CD14-positive monocyte (primary cell): ENCODE measurements around the gene IFFO2. TPM values are rescaled to one million over a fixed set of nuclear protein-coding genes. Genes with fewer than 3 reads are reported as not detected.

Source experiments
- DNase-seq, 3 donors: peaks; one replicate each; pipeline ENCODE4 v3.0.0-alpha.2; 2011 to 2022
- H2AFZ ChIP-seq: 2 replicates; pipeline ENCODE4 v1.6.0; 2012; ENCODE audit warnings: mild to moderate bottlenecking, low read depth, low read length, inconsistent platforms; ENCODE audit not compliant: insufficient read depth, poor library complexity, severe bottlenecking
- H3K27ac ChIP-seq, 2 donors: 1 replicate in 1 of 2; 2 replicates in 1 of 2; pipeline ENCODE4 v1.5.1; 2012 to 2013; ENCODE audit warnings: low read length in 2 of 2, control low read depth in 1 of 2, inconsistent platforms in 1 of 2, low read depth in 1 of 2, mild to moderate bottlenecking in 1 of 2
- H3K27me3 ChIP-seq, 2 donors: one replicate each; pipeline versions ENCODE4 v1.6.0 to v1.6.1; 2011 to 2013; ENCODE audit warnings: low read length in 2 of 2; ENCODE audit not compliant: control insufficient read depth in 2 of 2, insufficient read depth in 2 of 2
- H3K36me3 ChIP-seq, 2 donors: replicated peaks in 1 of 2; 1 replicate in 1 of 2; 2 replicates in 1 of 2; pipeline versions ENCODE4 v1.5.1 to v1.6.1; 2012 to 2013; ENCODE audit warnings: low read length in 2 of 2, control low read depth in 1 of 2, inconsistent platforms in 1 of 2, mild to moderate bottlenecking in 1 of 2; ENCODE audit not compliant: insufficient read depth in 2 of 2, control insufficient read depth in 1 of 2
- H3K4me1 ChIP-seq, 2 donors: 1 replicate in 1 of 2; 2 replicates in 1 of 2; pipeline versions ENCODE4 v1.5.1 to v1.6.1; 2012 to 2013; ENCODE audit warnings: low read length in 2 of 2, control low read depth in 1 of 2, inconsistent platforms in 1 of 2, mild to moderate bottlenecking in 1 of 2, moderate library complexity in 1 of 2; ENCODE audit not compliant: insufficient read depth in 2 of 2, control insufficient read depth in 1 of 2
- H3K4me2 ChIP-seq: replicated peaks from 2 replicates; pipeline ENCODE3; 2012; ENCODE audit warnings: low read length, moderate library complexity, mild to moderate bottlenecking; ENCODE audit not compliant: poor library complexity, severe bottlenecking; ENCODE audit errors: extremely low read depth
- H3K4me3 ChIP-seq, 3 experiments: fragments of 200-600 bp in 1 of 3; sonication (generic) in 1 of 3; replicated peaks in 1 of 3; 1 replicate in 2 of 3; 2 replicates in 1 of 3; pipeline ENCODE4 v1.5.1; 2011 to 2013; ENCODE audit warnings: low read length in 3 of 3, mild to moderate bottlenecking in 3 of 3, control low read depth in 2 of 3, low read depth in 2 of 3, inconsistent platforms in 1 of 3, moderate library complexity in 1 of 3
- H3K79me2 ChIP-seq: 2 replicates; pipeline ENCODE4 v1.6.0; 2012; ENCODE audit warnings: mild to moderate bottlenecking, control low read depth, inconsistent platforms, low read length, moderate library complexity; ENCODE audit not compliant: insufficient read depth
- H3K9ac ChIP-seq: 2 replicates; pipeline ENCODE4 v1.6.0; 2017; ENCODE audit warnings: low read length, mild to moderate bottlenecking; ENCODE audit not compliant: insufficient read depth, poor library complexity, severe bottlenecking
- H3K9me3 ChIP-seq, 2 donors: replicated peaks in 1 of 2; 1 replicate in 1 of 2; 2 replicates in 1 of 2; pipeline versions ENCODE4 v1.5.1 to v1.6.1; 2012 to 2013; ENCODE audit warnings: low read length in 2 of 2, control low read depth in 1 of 2; ENCODE audit not compliant: control insufficient read depth in 1 of 2, insufficient read depth in 1 of 2
- H4K20me1 ChIP-seq: 2 replicates; pipeline ENCODE4 v1.6.0; 2012; ENCODE audit warnings: mild to moderate bottlenecking, low read length, control low read depth, moderate library complexity; ENCODE audit not compliant: insufficient read depth
- H3K27ac Mint-ChIP-seq, 7 donors: one replicate each; pipeline ENCODE4 v1.8.0; 2020; ENCODE audit warnings: mild to moderate bottlenecking in 7 of 7, mixed read lengths in 7 of 7, moderate library complexity in 6 of 7, inconsistent platforms in 2 of 7
- H3K27me3 Mint-ChIP-seq, 3 donors: one replicate each; pipeline ENCODE4 v1.8.0; 2021 to 2022; ENCODE audit warnings: low read depth in 3 of 3, mild to moderate bottlenecking in 3 of 3, mixed read lengths in 3 of 3, moderate library complexity in 3 of 3, inconsistent platforms in 1 of 3
- H3K36me3 Mint-ChIP-seq, 2 donors: one replicate each; pipeline ENCODE4 v1.8.0; 2020; ENCODE audit warnings: mixed read lengths in 2 of 2, inconsistent platforms in 1 of 2, mild to moderate bottlenecking in 1 of 2
- H3K4me1 Mint-ChIP-seq: one replicate; pipeline ENCODE4 v1.8.0; 2020; ENCODE audit warnings: mild to moderate bottlenecking, mixed read lengths
- H3K4me3 Mint-ChIP-seq, 2 donors: one replicate each; pipeline ENCODE4 v1.8.0; 2020; ENCODE audit warnings: mild to moderate bottlenecking in 2 of 2, mixed read lengths in 2 of 2, moderate library complexity in 1 of 2
- H3K9me3 Mint-ChIP-seq, 7 donors: one replicate each; pipeline ENCODE4 v1.8.0; 2020 to 2022; ENCODE audit warnings: mixed read lengths in 7 of 7, mild to moderate bottlenecking in 6 of 7, moderate library complexity in 6 of 7, inconsistent platforms in 2 of 7
- WGBS: methylation state at CpG from one replicate; pipeline ENCODE4 v1.1.5; 2013; ENCODE audit warnings: missing lambda C conversion rate; ENCODE audit not compliant: insufficient coverage; 5-methylcytosine and 5-hydroxymethylcytosine counted together
- intact Hi-C, 2 donors: fragments of 100-400 bp; cut with micrococcal nuclease; formaldehyde crosslinking; loops; one replicate each; pipeline versions ENCODE4 v1.15.0 to v1.15.1; 2023
- polyA plus RNA-seq, 3 donors: library from polyadenylated mRNA; depleted of rRNA in 1 of 3; unstranded in 2 of 3; stranded (reverse) in 1 of 3; fragments of 300-500 nt in 2 of 3; fragments of >200 nt in 1 of 3; fragmentation: Illumina TruSeq in 2 of 3; gene quantifications; 1 replicate in 2 of 3; 2 replicates in 1 of 3; pipeline ENCODE4 v1.2.3, GENCODE V29; 2012 to 2021
- TF ChIP-seq, protein P1 (sequence below): fragments of 200-600 bp; IDR thresholded peaks from one replicate; pipeline ENCODE4 v1.8.0; 2022; ENCODE audit warnings: antibody characterized with exemption, mild to moderate bottlenecking

IFFO2 gene
- polyA plus RNA-seq, 3 donors, result 0.78 to 17.5 (median 0.94) TPM

DNA sequence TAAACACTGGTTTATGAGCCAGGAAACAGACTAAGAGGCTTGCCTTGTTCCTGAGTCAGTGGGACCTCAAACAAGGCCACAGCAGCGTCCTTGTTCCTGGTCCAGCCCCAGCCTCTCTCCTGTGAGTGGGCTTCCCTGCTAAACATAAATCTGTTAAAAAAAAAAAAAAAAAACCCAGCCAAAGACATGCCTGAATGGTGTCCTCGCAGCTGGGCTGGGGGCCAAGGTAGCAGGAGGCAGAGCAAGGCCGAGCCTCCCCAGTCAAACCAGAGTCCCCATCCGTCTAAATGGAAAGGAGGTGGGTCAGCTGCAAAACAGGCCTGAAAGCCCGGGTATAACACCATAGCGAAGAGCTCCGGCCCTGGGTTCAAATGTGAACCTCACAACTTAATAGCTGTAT is 18.1 kb upstream of the IFFO2 start:
- H3K27me3 Mint-ChIP-seq, result peaks cover 0 to 10% (median 8%) of the 10 kb centered on the region in 3 donors
- TF ChIP-seq, protein P1, sequence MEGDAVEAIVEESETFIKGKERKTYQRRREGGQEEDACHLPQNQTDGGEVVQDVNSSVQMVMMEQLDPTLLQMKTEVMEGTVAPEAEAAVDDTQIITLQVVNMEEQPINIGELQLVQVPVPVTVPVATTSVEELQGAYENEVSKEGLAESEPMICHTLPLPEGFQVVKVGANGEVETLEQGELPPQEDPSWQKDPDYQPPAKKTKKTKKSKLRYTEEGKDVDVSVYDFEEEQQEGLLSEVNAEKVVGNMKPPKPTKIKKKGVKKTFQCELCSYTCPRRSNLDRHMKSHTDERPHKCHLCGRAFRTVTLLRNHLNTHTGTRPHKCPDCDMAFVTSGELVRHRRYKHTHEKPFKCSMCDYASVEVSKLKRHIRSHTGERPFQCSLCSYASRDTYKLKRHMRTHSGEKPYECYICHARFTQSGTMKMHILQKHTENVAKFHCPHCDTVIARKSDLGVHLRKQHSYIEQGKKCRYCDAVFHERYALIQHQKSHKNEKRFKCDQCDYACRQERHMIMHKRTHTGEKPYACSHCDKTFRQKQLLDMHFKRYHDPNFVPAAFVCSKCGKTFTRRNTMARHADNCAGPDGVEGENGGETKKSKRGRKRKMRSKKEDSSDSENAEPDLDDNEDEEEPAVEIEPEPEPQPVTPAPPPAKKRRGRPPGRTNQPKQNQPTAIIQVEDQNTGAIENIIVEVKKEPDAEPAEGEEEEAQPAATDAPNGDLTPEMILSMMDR, result no peak
- WGBS, result 91% methylated on average over 4 of the region's 7 CpGs
- H2AFZ ChIP-seq, result no peak overlapping the region
- H3K27me3 ChIP-seq, result peaks cover 0 to 3% of the 10 kb centered on the region in 2 donors
- H3K36me3 ChIP-seq, result no peaks in the 10 kb centered on the region
- no peak overlapping the region for H3K27ac ChIP-seq
- peaks cover 9 to 13% of the 10 kb centered on the region in 2 donors for H3K4me1 ChIP-seq
- no peak overlapping the region for H3K4me2 ChIP-seq
- intact Hi-C loops, result no loop called here
- no peak overlapping the region for H3K4me3 Mint-ChIP-seq
- H3K27ac Mint-ChIP-seq, result no peak overlapping the region
- H4K20me1 ChIP-seq, result no peaks in the 10 kb centered on the region
- DNase-seq, result no peak
- H3K9ac ChIP-seq, result no peak overlapping the region
- peaks cover 15% of the 10 kb centered on the region for H3K4me1 Mint-ChIP-seq
- H3K79me2 ChIP-seq, result no peaks in the 10 kb centered on the region
- no peak overlapping the region for H3K4me3 ChIP-seq
- peaks cover under 1 to 5% (median 3%) of the 10 kb centered on the region in 7 donors for H3K9me3 Mint-ChIP-seq
- H3K36me3 Mint-ChIP-seq, result no peaks in the 10 kb centered on the region
- H3K9me3 ChIP-seq, result peaks cover under 1% of the 10 kb centered on the region in 2 donors

- H3K36me3 Mint-ChIP-seq, result no peaks in the 10 kb centered on the region
- Histone ChIP-seq H3K27ac (no peak overlapping the region), H3K9ac (no peak overlapping the region), H3K36me3 (no peaks in the 10 kb centered on the region), H2AFZ (no peak overlapping the region), H3K4me3 (no peak overlapping the region), H3K27me3 (peaks cover 0 to 3% of the 10 kb centered on the region in 2 donors), H3K79me2 (no peaks in the 10 kb centered on the region), H3K9me3 (no peaks in the 10 kb centered on the region), H3K4me1 (peaks cover 9 to 13% of the 10 kb centered on the region in 2 donors), H3K4me2 (no peak overlapping the region), H4K20me1 (no peaks in the 10 kb centered on the region)
- peaks cover 2 to 10% (median 6%) of the 10 kb centered on the region in 3 donors for H3K27me3 Mint-ChIP-seq
- TF ChIP-seq, protein P1, result no peak
- peaks cover 0 to 4% (median 0%) of the 10 kb centered on the region in 7 donors for H3K9me3 Mint-ChIP-seq
- peaks cover 15% of the 10 kb centered on the region for H3K4me1 Mint-ChIP-seq
- DNase-seq, result no peak
- no peak overlapping the region for H3K4me3 Mint-ChIP-seq
- intact Hi-C loops, result no loop called here
- 100% methylated on average over 3 of the region's 8 CpGs for WGBS
- peak overlapping the region in 1 of 7 donors; percentile 26 for H3K27ac Mint-ChIP-seq
Measured at GRCh38 chr1:18974005-18974404, 17.5 kb upstream of the IFFO2 start.
